Type B pancreatic cell (in vitro differentiated cells): Measurements from ENCODE around the gene MYH16. TPM values are rescaled to one million over a fixed set of nuclear protein-coding genes. Genes with fewer than 3 reads are reported as not detected.

Experiments
- DNase-seq: peaks from one replicate; pipeline ENCODE4 v3.0.0; 2021; ENCODE audit warnings: mixed read lengths; ENCODE audit not compliant: unreplicated experiment; ENCODE audit errors: extremely low spot score
- H3K27ac Mint-ChIP-seq: 2 replicates; pipeline ENCODE4 v1.8.0; 2021; ENCODE audit warnings: mild to moderate bottlenecking, mixed read lengths
- H3K27me3 Mint-ChIP-seq: 2 replicates; pipeline ENCODE4 v1.8.0; 2021; ENCODE audit warnings: mixed read lengths
- H3K36me3 Mint-ChIP-seq: 2 replicates; pipeline ENCODE4 v1.8.0; 2021; ENCODE audit warnings: mixed read lengths
- H3K4me1 Mint-ChIP-seq: one replicate; pipeline ENCODE4 v1.8.0; 2021; ENCODE audit warnings: mixed read lengths; ENCODE audit not compliant: unreplicated experiment
- H3K4me3 Mint-ChIP-seq: 2 replicates; pipeline ENCODE4 v1.8.0; 2021; ENCODE audit warnings: mild to moderate bottlenecking, mixed read lengths
- H3K9me3 Mint-ChIP-seq: 2 replicates; pipeline ENCODE4 v1.8.0; 2021; ENCODE audit warnings: mixed read lengths
- total RNA-seq: library from RNA; stranded (reverse); gene quantifications from 2 replicates; pipeline ENCODE4 v1.2.1, GENCODE V29; 2021; ENCODE audit warnings: low replicate concordance
- TF ChIP-seq, protein P1 (sequence below): fragments of 200-600 bp; sonication (generic); conservative IDR thresholded peaks from 2 replicates; pipeline ENCODE4 v1.5.0; 2021; ENCODE audit warnings: antibody characterized with exemption, mild to moderate bottlenecking

MYH16 gene
- total RNA-seq, 1 donor from 2014 or later: not detected

DNA sequence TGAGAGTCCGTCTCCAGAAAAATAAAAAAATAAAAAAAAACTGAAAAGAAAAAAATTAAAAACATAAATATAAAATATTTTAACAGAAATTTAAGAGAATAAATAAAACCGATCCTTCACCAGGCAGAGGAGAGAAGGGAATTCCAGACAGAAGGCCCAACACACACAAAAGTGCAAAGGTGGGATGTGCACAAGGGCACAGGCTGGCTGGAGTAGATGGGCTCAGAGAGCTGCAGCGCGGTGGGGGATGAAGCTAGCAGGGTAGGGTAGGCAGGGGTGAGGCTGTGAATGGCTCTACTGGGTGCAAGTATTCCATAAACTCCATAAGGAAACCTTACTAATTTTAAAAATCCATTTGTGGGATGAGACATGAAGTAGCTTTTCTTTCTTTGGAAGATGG is 37.4 kb downstream of the MYH16 start:
- Mint-ChIP-seq H3K9me3 (peaks cover 3% of the 10 kb centered on the region), H3K36me3 (no peaks in the 10 kb centered on the region), H3K27ac (no peak overlapping the region), H3K4me3 (no peak overlapping the region), H3K27me3 (no peaks in the 10 kb centered on the region), H3K4me1 (no peaks in the 10 kb centered on the region)
- TF ChIP-seq, protein P1, sequence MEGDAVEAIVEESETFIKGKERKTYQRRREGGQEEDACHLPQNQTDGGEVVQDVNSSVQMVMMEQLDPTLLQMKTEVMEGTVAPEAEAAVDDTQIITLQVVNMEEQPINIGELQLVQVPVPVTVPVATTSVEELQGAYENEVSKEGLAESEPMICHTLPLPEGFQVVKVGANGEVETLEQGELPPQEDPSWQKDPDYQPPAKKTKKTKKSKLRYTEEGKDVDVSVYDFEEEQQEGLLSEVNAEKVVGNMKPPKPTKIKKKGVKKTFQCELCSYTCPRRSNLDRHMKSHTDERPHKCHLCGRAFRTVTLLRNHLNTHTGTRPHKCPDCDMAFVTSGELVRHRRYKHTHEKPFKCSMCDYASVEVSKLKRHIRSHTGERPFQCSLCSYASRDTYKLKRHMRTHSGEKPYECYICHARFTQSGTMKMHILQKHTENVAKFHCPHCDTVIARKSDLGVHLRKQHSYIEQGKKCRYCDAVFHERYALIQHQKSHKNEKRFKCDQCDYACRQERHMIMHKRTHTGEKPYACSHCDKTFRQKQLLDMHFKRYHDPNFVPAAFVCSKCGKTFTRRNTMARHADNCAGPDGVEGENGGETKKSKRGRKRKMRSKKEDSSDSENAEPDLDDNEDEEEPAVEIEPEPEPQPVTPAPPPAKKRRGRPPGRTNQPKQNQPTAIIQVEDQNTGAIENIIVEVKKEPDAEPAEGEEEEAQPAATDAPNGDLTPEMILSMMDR: no peak
- no peak for DNase-seq

DNA sequence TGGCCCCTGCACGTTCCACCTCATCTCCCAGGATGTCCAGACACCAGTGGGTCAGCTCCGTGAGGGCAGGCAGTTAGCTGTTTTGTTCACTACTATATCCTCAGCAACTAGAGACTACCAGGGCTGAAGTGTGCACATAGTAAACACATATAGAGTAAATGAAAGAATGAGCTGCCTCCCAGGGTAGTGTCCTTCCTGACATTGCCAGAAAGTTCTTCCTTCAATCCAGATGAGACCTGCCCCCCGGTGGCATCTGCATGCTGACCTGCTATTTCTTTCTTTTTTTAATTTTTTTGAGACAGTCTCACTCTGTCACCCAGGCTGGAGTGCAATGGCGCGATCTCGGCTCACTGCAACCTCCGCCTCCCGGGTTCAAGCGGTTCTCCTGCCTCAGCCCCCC is 39.1 kb downstream of the MYH16 start:
- no peaks in the 10 kb centered on the region for H3K36me3 Mint-ChIP-seq
- DNase-seq: no peak
- H3K27ac Mint-ChIP-seq: no peak overlapping the region
- peaks cover 3% of the 10 kb centered on the region for H3K9me3 Mint-ChIP-seq
- TF ChIP-seq, protein P1: no peak
- H3K4me3 Mint-ChIP-seq: no peak overlapping the region
- H3K27me3 Mint-ChIP-seq: no peaks in the 10 kb centered on the region
- no peaks in the 10 kb centered on the region for H3K4me1 Mint-ChIP-seq

DNA sequence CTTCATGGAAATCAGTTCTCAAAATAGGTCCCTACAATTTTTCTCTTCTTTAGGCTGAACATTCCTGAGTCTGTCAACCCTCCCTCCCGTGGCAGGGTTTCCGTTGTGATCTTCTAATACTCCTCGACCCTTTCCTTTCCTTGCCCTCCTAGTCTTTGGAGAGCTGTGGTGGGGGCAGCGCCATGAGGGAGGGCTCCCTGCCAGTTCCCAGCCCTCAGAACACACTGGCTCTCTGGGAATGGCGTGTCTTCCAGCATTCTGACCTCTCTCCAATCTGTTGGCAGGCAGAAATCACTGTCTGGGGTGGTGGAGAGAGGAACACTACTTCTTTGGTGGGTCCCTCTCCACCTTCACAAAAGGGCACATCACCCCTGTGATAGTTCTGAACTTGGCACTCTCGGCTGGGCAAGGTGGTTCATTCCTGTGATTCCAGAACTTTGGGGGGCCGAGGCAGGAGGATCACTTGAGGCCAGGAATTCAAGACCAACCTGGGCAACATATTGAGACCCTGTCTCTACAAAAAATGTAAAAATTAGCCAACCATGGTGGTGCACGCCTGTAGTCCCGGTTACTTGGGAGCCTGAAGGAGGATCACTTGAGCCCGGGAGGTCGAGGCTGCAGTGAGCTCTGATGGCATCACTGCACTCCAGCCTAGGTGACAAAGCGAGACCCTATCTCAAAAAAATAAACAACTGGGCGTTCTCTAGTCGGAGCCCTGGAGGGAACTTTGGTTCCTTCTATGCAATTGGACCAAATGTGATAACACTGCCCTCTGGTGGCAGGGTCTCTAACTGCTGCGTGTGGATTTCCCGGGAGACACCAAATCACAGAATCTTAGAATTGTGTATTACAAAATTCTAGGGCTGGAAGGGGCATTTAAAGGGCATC is 39.9 kb downstream of the MYH16 start:
- no peaks in the 10 kb centered on the region for H3K4me1 Mint-ChIP-seq

DNA sequence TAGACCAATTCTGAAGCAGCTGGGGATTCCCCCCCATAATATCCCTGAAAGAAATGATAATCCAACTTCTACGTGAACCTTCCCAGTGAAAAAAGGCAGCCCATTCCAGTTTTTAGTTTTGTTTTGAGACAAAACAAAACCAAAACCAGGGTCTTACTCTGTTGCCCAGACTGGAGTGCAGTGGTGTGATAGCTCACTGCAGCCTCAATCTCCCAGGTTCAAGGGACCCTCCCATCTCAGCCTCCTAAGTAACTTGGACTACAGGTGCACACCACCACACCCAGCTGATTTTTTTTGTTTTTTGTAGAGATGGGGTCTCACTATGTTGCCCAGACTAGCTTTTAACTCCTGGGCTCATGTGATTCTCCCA is 40.5 kb downstream of the MYH16 start:
- peaks cover 3% of the 10 kb centered on the region for H3K9me3 Mint-ChIP-seq
- H3K4me1 Mint-ChIP-seq: no peaks in the 10 kb centered on the region
- H3K27me3 Mint-ChIP-seq: no peaks in the 10 kb centered on the region
- no peak overlapping the region for H3K4me3 Mint-ChIP-seq
- H3K27ac Mint-ChIP-seq: no peak overlapping the region
- TF ChIP-seq, protein P1: peak; percentile 15
- H3K36me3 Mint-ChIP-seq: no peaks in the 10 kb centered on the region
- no peak for DNase-seq

More for the DNA sequence above, 39.9 kb downstream of the MYH16 start:
- H3K27ac Mint-ChIP-seq: no peak overlapping the region
- TF ChIP-seq, protein P1: peak; percentile 93
- H3K36me3 Mint-ChIP-seq: no peaks in the 10 kb centered on the region
- no peak overlapping the region for H3K4me3 Mint-ChIP-seq
- H3K27me3 Mint-ChIP-seq: no peaks in the 10 kb centered on the region
- no peak for DNase-seq
- peaks cover 3% of the 10 kb centered on the region for H3K9me3 Mint-ChIP-seq

DNA sequence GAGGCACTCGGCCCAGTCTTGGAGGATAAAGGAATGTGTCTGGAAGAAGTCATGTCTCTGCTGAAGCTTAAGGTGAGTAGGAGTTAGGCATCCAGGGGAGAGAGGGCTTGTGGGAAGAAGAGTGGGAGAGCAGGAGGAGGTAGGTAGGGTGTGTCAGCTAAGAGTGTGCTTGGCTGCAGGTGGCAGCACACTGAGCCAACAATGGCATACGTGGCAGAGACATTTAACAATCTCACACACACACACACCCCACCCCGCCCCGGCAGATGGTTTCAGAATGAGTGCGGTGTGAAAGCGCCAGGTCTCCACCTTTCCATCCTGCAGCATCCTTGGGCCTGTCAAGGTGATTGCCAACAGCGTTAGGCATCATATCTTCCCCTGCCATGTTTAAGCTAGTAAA is 41.9 kb downstream of the MYH16 start:
- H3K36me3 Mint-ChIP-seq: no peaks in the 10 kb centered on the region

More for the DNA sequence above, 41.9 kb downstream of the MYH16 start:
- no peaks in the 10 kb centered on the region for H3K4me1 Mint-ChIP-seq
- TF ChIP-seq, protein P1: no peak
- DNase-seq: no peak
- H3K27me3 Mint-ChIP-seq: no peaks in the 10 kb centered on the region
- peaks cover 3% of the 10 kb centered on the region for H3K9me3 Mint-ChIP-seq
- no peak overlapping the region for H3K4me3 Mint-ChIP-seq
- H3K27ac Mint-ChIP-seq: peak overlapping the region; percentile 17
